A549 (cell line): Measurements from ENCODE around the gene RAB3B. TPM values are rescaled to one million over a fixed set of nuclear protein-coding genes. Genes with fewer than 3 reads are reported as not detected.

Experiments used
- ATAC-seq, 2 experiments: fragments of 200-7000 bp in 1 of 2; fragments of >200 bp in 1 of 2; cut with Nextera tagmentation in 1 of 2; cut with Tn5 transposase in 1 of 2; 3 replicates each; pipeline versions ENCODE4 v1.8.0 to v1.9.1; 2018 to 2020; ENCODE audit warnings: mild to moderate bottlenecking in 1 of 2, moderate library complexity in 1 of 2
- CTCF ChIA-PET: fragments of 300-600 bp; sonication (Branson Sonifier 250); formaldehyde crosslinking; extraction: SDS; loops from one replicate; lab custom pipeline; 2021; ENCODE audit warnings: antibody characterized with exemption, inconsistent platforms; lab: Yijun Ruan, JAX
- POLR2A ChIA-PET: fragments of 350-600 bp; formaldehyde crosslinking; extraction: SDS; loops from one replicate; lab custom pipeline; 2021; ENCODE audit warnings: antibody characterized with exemption, inconsistent platforms; lab: Yijun Ruan, JAX
- DNase-seq, 2 experiments: peaks; one replicate each; pipeline versions ENCODE4 v3.0.0 to v3.0.0-alpha.2; 2011 to 2016; ENCODE audit warnings: low read depth in 1 of 2, low spot score in 1 of 2
- FAIRE-seq: peaks from 2 replicates; lab custom pipeline; 2011; peaks lifted over from hg19 to GRCh38; lab: Jason Lieb, UNC
- H3K27ac ChIP-seq, 2 experiments: fragments of >200 bp; sonication (Bioruptor Twin); formaldehyde crosslinking; 3 replicates each; pipeline ENCODE4 v1.5.1; 2016 to 2017
- H3K4me1 ChIP-seq: fragments of >200 bp; sonication (Bioruptor Twin); formaldehyde crosslinking; 3 replicates; pipeline ENCODE4 v1.6.1; 2016
- H3K4me2 ChIP-seq: fragments of >200 bp; sonication (Bioruptor Twin); formaldehyde crosslinking; 3 replicates; pipeline ENCODE4 v1.6.1; 2016
- H3K4me3 ChIP-seq: fragments of >200 bp; sonication (Bioruptor Twin); formaldehyde crosslinking; 3 replicates; pipeline ENCODE4 v1.5.1; 2016
- H3K9me3 ChIP-seq: fragments of >200 bp; sonication (Bioruptor Twin); formaldehyde crosslinking; 3 replicates; pipeline ENCODE4 v1.6.1; 2016
- GATA3 ChIP-seq: IDR thresholded peaks from 2 replicates; pipeline ENCODE4 v1.6.1; 2012; ENCODE audit warnings: borderline replicate concordance
- JUN ChIP-seq, 2 experiments: fragments of >200 bp; sonication (Bioruptor Twin); formaldehyde crosslinking; IDR thresholded peaks; 2 replicates in 1 of 2; 3 replicates in 1 of 2; pipeline ENCODE4 v1.6.1; 2016 to 2017
- MAFK ChIP-seq: fragments of 450-650 bp; IDR thresholded peaks from 2 replicates; pipeline ENCODE4 v1.6.1; 2014; ENCODE audit not compliant: partially characterized antibody
- MAX ChIP-seq: IDR thresholded peaks from 2 replicates; pipeline ENCODE4 v1.6.1; 2012
- MAZ ChIP-seq: fragments of 150-350 bp; IDR thresholded peaks from 2 replicates; pipeline ENCODE4 v1.6.1; 2014; ENCODE audit warnings: antibody characterized with exemption, low read depth, low read length, borderline replicate concordance
- NPAS2 ChIP-seq: fragments of 250-450 bp; sonication (Bioruptor Pico); IDR thresholded peaks from 2 replicates; pipeline ENCODE4 v1.8.0; 2022; ENCODE audit warnings: mild to moderate bottlenecking, moderate library complexity, borderline replicate concordance
- PHF8 ChIP-seq: fragments of 200-600 bp; sonication (generic); IDR thresholded peaks from 2 replicates; pipeline ENCODE4 v1.6.1; 2016; ENCODE audit warnings: low read depth, mild to moderate bottlenecking, antibody characterized with exemption, moderate library complexity, borderline replicate concordance
- RARB ChIP-seq: fragments of 250-450 bp; sonication (Bioruptor Pico); IDR thresholded peaks from 2 replicates; pipeline ENCODE4 v1.8.0; 2021; ENCODE audit warnings: mild to moderate bottlenecking, moderate library complexity
- TFCP2L1 ChIP-seq: fragments of 250-450 bp; sonication (Bioruptor Pico); IDR thresholded peaks from 2 replicates; pipeline ENCODE4 v1.5.0; 2021; ENCODE audit warnings: mild to moderate bottlenecking
- USF2 ChIP-seq: fragments of 450-650 bp; IDR thresholded peaks from 2 replicates; pipeline ENCODE4 v1.6.1; 2014; ENCODE audit warnings: antibody characterized with exemption
- ZNF302 ChIP-seq: fragments of 250-450 bp; sonication (Bioruptor Pico); IDR thresholded peaks from 2 replicates; pipeline ENCODE4 v1.9.0; 2021; ENCODE audit warnings: inconsistent platforms, mild to moderate bottlenecking, moderate library complexity
- WGBS: methylation state at CpG from one replicate; pipeline ENCODE4 v1.1.6; 2017; ENCODE audit errors: missing lambda C conversion rate; 5-methylcytosine and 5-hydroxymethylcytosine counted together
- polyA plus RNA-seq, 4 experiments: library from polyadenylated mRNA; depleted of rRNA in 3 of 4; stranded (reverse); fragments of >200 nt; fragmentation: RNase III in 1 of 4; extraction: RNeasy Plus Mini Kit Qiagen cat#74134 plus additional on column Dnase treatment in 1 of 4; gene quantifications; 2 replicates in 3 of 4; 3 replicates in 1 of 4; pipeline ENCODE4 v1.2.3, GENCODE V29; 2011 to 2017
- TF ChIP-seq, protein P1 (sequence below): fragments of 200-600 bp; sonication (generic); IDR thresholded peaks from 2 replicates; pipeline ENCODE4 v1.6.1; 2016; ENCODE audit warnings: antibody characterized with exemption, mild to moderate bottlenecking, moderate library complexity
- TF ChIP-seq, protein P2 (sequence below): fragments of 250-450 bp; sonication (Bioruptor Pico); IDR thresholded peaks from 2 replicates; pipeline ENCODE4 v1.5.0; 2021; ENCODE audit warnings: mild to moderate bottlenecking, moderate library complexity, borderline replicate concordance

The RAB3B gene
- polyA plus RNA-seq, 2 of the 4 experiments (the other 2 are of a cell fraction): 6.9 to 15.1 TPM

DNA sequence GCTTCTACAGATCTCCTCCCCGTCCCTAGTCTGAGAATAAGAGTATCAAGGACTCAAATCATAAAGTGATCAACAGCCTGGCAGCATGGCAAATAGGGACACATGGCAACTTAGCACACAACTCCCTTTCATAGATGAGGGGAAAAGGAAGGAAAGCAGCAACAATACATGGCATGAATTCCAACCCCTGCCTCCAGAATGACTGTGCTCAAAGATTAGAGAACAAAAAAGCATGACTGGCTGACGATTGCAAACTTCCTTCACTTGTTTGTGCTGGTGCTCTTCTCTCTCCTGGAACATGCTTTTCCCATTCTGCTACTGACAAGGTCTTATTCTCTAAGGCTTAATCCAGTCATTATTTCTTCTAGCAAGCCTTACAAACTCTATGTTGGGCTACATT lies 31.6 kb upstream of the RAB3B start (continued):
- TF ChIP-seq RARB (CRISPR knock-in tag) (no peak), PHF8 (no peak), TFCP2L1 (CRISPR knock-in tag) (no peak)
- TF ChIP-seq, all 56 proteins: peak for 0

DNA sequence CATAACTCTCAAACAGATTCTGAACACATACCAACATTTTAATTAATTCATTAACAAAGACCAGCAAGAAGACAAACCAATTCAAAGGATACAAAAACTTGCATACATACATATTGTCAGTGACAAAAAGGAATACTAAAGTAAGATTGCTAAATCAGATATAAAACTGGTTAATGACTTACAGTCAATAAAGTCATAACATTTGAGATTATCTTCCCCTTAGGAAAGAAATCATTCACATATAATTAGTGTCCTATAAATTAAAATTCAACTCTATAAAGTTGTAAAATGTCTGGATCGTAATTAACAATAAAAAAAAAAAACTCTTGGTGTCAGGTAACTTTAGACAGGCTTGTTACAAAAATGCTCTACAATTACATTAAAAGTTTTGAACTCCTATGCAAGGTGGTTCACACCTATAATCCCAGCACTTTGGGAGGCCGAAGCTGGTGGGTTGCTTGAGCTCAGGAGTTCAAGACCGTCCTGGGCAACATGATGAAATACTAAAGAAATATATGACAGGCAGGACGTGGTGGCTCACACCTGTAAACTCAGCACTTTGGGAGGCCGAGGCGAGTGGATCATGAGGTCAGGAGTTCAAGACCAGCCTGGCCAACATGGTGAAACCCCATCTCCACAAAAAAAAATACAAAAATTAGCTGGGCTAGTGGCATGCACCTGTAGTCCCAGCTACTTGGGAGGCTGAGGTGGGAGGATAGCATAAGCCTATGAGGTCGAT lies 17.7 kb upstream of the RAB3B start:
- H3K9me3 ChIP-seq: no peaks in the 10 kb centered on the region
- FAIRE-seq: no peak
- no peak for DNase-seq
- H3K4me1 ChIP-seq: peaks cover 30% of the 10 kb centered on the region
- no peak for ATAC-seq
- ChIA-PET POLR2A (no interaction called here), CTCF (interaction anchor here (0.7 kb wide), 1 partner anchor 18 kb away, joined by 4 read pairs; no protein-coding TSS in a partner anchor)
- WGBS: 89% methylated on average over 7 of the region's 7 CpGs
- TF ChIP-seq GATA3: no peak
- no peak for TF ChIP-seq USF2
- TF ChIP-seq, protein P1, sequence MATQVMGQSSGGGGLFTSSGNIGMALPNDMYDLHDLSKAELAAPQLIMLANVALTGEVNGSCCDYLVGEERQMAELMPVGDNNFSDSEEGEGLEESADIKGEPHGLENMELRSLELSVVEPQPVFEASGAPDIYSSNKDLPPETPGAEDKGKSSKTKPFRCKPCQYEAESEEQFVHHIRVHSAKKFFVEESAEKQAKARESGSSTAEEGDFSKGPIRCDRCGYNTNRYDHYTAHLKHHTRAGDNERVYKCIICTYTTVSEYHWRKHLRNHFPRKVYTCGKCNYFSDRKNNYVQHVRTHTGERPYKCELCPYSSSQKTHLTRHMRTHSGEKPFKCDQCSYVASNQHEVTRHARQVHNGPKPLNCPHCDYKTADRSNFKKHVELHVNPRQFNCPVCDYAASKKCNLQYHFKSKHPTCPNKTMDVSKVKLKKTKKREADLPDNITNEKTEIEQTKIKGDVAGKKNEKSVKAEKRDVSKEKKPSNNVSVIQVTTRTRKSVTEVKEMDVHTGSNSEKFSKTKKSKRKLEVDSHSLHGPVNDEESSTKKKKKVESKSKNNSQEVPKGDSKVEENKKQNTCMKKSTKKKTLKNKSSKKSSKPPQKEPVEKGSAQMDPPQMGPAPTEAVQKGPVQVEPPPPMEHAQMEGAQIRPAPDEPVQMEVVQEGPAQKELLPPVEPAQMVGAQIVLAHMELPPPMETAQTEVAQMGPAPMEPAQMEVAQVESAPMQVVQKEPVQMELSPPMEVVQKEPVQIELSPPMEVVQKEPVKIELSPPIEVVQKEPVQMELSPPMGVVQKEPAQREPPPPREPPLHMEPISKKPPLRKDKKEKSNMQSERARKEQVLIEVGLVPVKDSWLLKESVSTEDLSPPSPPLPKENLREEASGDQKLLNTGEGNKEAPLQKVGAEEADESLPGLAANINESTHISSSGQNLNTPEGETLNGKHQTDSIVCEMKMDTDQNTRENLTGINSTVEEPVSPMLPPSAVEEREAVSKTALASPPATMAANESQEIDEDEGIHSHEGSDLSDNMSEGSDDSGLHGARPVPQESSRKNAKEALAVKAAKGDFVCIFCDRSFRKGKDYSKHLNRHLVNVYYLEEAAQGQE: no peak
- no peak for TF ChIP-seq MAZ
- TF ChIP-seq, protein P2, sequence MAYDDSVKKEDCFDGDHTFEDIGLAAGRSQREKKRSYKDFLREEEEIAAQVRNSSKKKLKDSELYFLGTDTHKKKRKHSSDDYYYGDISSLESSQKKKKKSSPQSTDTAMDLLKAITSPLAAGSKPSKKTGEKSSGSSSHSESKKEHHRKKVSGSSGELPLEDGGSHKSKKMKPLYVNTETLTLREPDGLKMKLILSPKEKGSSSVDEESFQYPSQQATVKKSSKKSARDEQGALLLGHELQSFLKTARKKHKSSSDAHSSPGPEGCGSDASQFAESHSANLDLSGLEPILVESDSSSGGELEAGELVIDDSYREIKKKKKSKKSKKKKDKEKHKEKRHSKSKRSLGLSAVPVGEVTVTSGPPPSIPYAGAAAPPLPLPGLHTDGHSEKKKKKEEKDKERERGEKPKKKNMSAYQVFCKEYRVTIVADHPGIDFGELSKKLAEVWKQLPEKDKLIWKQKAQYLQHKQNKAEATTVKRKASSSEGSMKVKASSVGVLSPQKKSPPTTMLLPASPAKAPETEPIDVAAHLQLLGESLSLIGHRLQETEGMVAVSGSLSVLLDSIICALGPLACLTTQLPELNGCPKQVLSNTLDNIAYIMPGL: no peak
- TF ChIP-seq NPAS2: no peak
- TF ChIP-seq JUN (IDR thresholded peaks at IDR 0.05): no peak
- H3K27ac ChIP-seq: peak overlapping the region; percentile 79 to 95
- no peak overlapping the region for H3K4me3 ChIP-seq
- peak overlapping the region; percentile 78 for H3K4me2 ChIP-seq

- WGBS: 22% methylated on average over 5 of the region's 5 CpGs
- peak in 1 of 2 experiments; percentile 63 for DNase-seq
- FAIRE-seq: no peak
- ChIA-PET POLR2A (no interaction called here), CTCF (no interaction called here)
- H3K27ac ChIP-seq: peak overlapping the region; percentile 79 to 95
- peaks cover 30% of the 10 kb centered on the region for H3K4me1 ChIP-seq
- peak; percentile 47 to 68; a peak in 4 of 6 replicates for ATAC-seq
- no peak overlapping the region for H3K4me3 ChIP-seq
- TF ChIP-seq MAFK (peak; percentile 86), MAX (peak; percentile 29; the same call in 1 of the 2 replicates), ZNF302 (no peak)
- TF ChIP-seq, all 56 proteins: peak for 2
- Histone ChIP-seq H3K9me3 (no peaks in the 10 kb centered on the region), H3K4me2 (peak overlapping the region; percentile 78)
Observed at GRCh38 chr1:52007215-52008002, 16.9 kb upstream of the RAB3B start.
